H9 (cell line): ENCODE data around the gene KIF27. TPM values are rescaled to one million over a fixed set of nuclear protein-coding genes. Genes with fewer than 3 reads are reported as not detected.

Experiments used
- DNase-seq: peaks from one replicate; pipeline ENCODE4 v3.0.0-alpha.2; 2017
- H2AFZ ChIP-seq: one replicate; pipeline ENCODE4 v1.6.1; 2013; ENCODE audit warnings: mild to moderate bottlenecking, low read length, control low read depth, moderate library complexity
- H2AK5ac ChIP-seq: 2 replicates; pipeline ENCODE4 v1.6.1; 2013; ENCODE audit warnings: low read length, control low read depth, mixed read lengths; ENCODE audit not compliant: insufficient read length
- H2BK120ac ChIP-seq: one replicate; pipeline ENCODE4 v1.6.1; 2013; ENCODE audit warnings: low read depth, mild to moderate bottlenecking, low read length, control low read depth, inconsistent platforms; ENCODE audit not compliant: poor library complexity, severe bottlenecking
- H2BK12ac ChIP-seq: 2 replicates; pipeline ENCODE4 v1.6.1; 2013; ENCODE audit warnings: low read length, control low read depth, mixed read lengths, low read depth; ENCODE audit not compliant: insufficient read length
- H2BK15ac ChIP-seq: 2 replicates; pipeline ENCODE4 v1.6.1; 2013; ENCODE audit warnings: low read depth, low read length, control low read depth
- H2BK20ac ChIP-seq: one replicate; pipeline ENCODE4 v1.6.1; 2013; ENCODE audit warnings: low read depth, mild to moderate bottlenecking, low read length, control low read depth, inconsistent platforms; ENCODE audit not compliant: poor library complexity, severe bottlenecking
- H2BK5ac ChIP-seq: 2 replicates; pipeline ENCODE4 v1.6.1; 2013; ENCODE audit warnings: low read length, control low read depth, mixed read lengths; ENCODE audit not compliant: insufficient read length
- H3K14ac ChIP-seq: 2 replicates; pipeline ENCODE4 v1.6.1; 2013; ENCODE audit warnings: low read length, control low read depth; ENCODE audit not compliant: insufficient read depth
- H3K18ac ChIP-seq: 2 replicates; pipeline ENCODE4 v1.6.1; 2013; ENCODE audit warnings: low read depth, mild to moderate bottlenecking, mixed read lengths, low read length, control low read depth; ENCODE audit not compliant: insufficient read length
- H3K23ac ChIP-seq: 2 replicates; pipeline ENCODE4 v1.6.1; 2013; ENCODE audit warnings: low read length, control low read depth, mixed read lengths, low read depth; ENCODE audit not compliant: insufficient read length
- H3K23me2 ChIP-seq: 2 replicates; pipeline ENCODE4 v1.6.1; 2013; ENCODE audit warnings: low read depth, mild to moderate bottlenecking, mixed read lengths, low read length, control low read depth; ENCODE audit not compliant: insufficient read length, poor library complexity, severe bottlenecking
- H3K27ac ChIP-seq: 2 replicates; pipeline ENCODE4 v1.5.1; 2013; ENCODE audit warnings: low read length, control low read depth, mixed read lengths, low read depth; ENCODE audit not compliant: insufficient read length
- H3K27me3 ChIP-seq: 2 replicates; pipeline ENCODE4 v1.6.1; 2013; ENCODE audit warnings: low read length, control low read depth, inconsistent platforms; ENCODE audit not compliant: insufficient read depth
- H3K4ac ChIP-seq: 2 replicates; pipeline ENCODE4 v1.6.1; 2013; ENCODE audit warnings: low read depth, mild to moderate bottlenecking, control low read depth, inconsistent platforms, low read length, moderate library complexity
- H3K4me1 ChIP-seq: 2 replicates; pipeline ENCODE4 v1.6.1; 2013; ENCODE audit warnings: low read length, control low read depth, inconsistent platforms; ENCODE audit not compliant: insufficient read depth
- H3K4me2 ChIP-seq: 2 replicates; pipeline ENCODE4 v1.6.1; 2013; ENCODE audit warnings: low read length, control low read depth, mixed read lengths; ENCODE audit not compliant: insufficient read length, insufficient read depth
- H3K56ac ChIP-seq: 2 replicates; pipeline ENCODE4 v1.6.1; 2013; ENCODE audit warnings: low read depth, mild to moderate bottlenecking, mixed read lengths, low read length, control low read depth; ENCODE audit not compliant: insufficient read length
- H3K79me1 ChIP-seq: 2 replicates; pipeline ENCODE4 v1.6.1; 2013; ENCODE audit warnings: low read depth, mild to moderate bottlenecking, moderate library complexity, low read length, control low read depth, inconsistent platforms; ENCODE audit not compliant: insufficient read depth, poor library complexity, severe bottlenecking
- H3K79me2 ChIP-seq: 2 replicates; pipeline ENCODE4 v1.6.1; 2013; ENCODE audit warnings: low read length, control low read depth, inconsistent platforms; ENCODE audit not compliant: insufficient read depth
- H3K9ac ChIP-seq: 2 replicates; pipeline ENCODE4 v1.6.1; 2013; ENCODE audit warnings: low read length, control low read depth, mixed read lengths; ENCODE audit not compliant: insufficient read length; ENCODE audit errors: extremely low read depth
- H3K9me3 ChIP-seq: one replicate; pipeline ENCODE4 v1.6.1; 2013; ENCODE audit warnings: low read depth, low read length, inconsistent platforms; ENCODE audit not compliant: control insufficient read depth
- H3T11ph ChIP-seq: one replicate; pipeline ENCODE4 v1.6.1; 2013; ENCODE audit warnings: mild to moderate bottlenecking, low read length, control low read depth, inconsistent platforms
- H4K20me1 ChIP-seq: one replicate; pipeline ENCODE4 v1.6.1; 2013; ENCODE audit not compliant: control insufficient read depth, insufficient read length, insufficient read depth
- H4K5ac ChIP-seq: 2 replicates; pipeline ENCODE4 v1.6.1; 2013; ENCODE audit warnings: low read depth, mild to moderate bottlenecking, mixed read lengths, low read length, control low read depth; ENCODE audit not compliant: insufficient read length
- H4K8ac ChIP-seq: replicated peaks from 2 replicates; pipeline ENCODE4 v1.6.1; 2013; ENCODE audit warnings: low read length, control low read depth, mixed read lengths, low read depth; ENCODE audit not compliant: insufficient read length
- H4K91ac ChIP-seq: 2 replicates; pipeline ENCODE4 v1.6.1; 2013; ENCODE audit warnings: low read depth, mild to moderate bottlenecking, moderate library complexity, mixed read lengths, low read length, control low read depth; ENCODE audit not compliant: insufficient read length
- H3K27ac Mint-ChIP-seq, 3 experiments: 2 replicates in 2 of 3; 3 replicates in 1 of 3; pipeline ENCODE4 v1.8.0; 2020 to 2021; ENCODE audit warnings: mixed read lengths in 3 of 3, mild to moderate bottlenecking in 1 of 3, moderate library complexity in 1 of 3
- H3K27me3 Mint-ChIP-seq: 2 replicates; pipeline ENCODE4 v1.8.0; 2021; ENCODE audit warnings: low read depth, mild to moderate bottlenecking, moderate library complexity, mixed read lengths
- H3K36me3 Mint-ChIP-seq, 3 experiments: 2 replicates in 2 of 3; 3 replicates in 1 of 3; pipeline ENCODE4 v1.8.0; 2020 to 2021; ENCODE audit warnings: low read depth in 3 of 3, mixed read lengths in 3 of 3; ENCODE audit not compliant: insufficient read depth in 1 of 3
- H3K4me1 Mint-ChIP-seq, 2 experiments: 2 replicates each; pipeline ENCODE4 v1.8.0; 2020; ENCODE audit warnings: mixed read lengths in 2 of 2
- H3K4me3 Mint-ChIP-seq, 2 experiments: 2 replicates in 1 of 2; 3 replicates in 1 of 2; pipeline ENCODE4 v1.8.0; 2020 to 2021; ENCODE audit warnings: mild to moderate bottlenecking in 2 of 2, mixed read lengths in 2 of 2, moderate library complexity in 1 of 2
- H3K9me3 Mint-ChIP-seq, 2 experiments: 2 replicates in 1 of 2; 3 replicates in 1 of 2; pipeline ENCODE4 v1.8.0; 2020; ENCODE audit warnings: mild to moderate bottlenecking in 2 of 2, mixed read lengths in 2 of 2, moderate library complexity in 1 of 2
- WGBS: extraction: QIAGEN DNeasy Blood & Tissue Kit; methylation state at CpG from one replicate; pipeline ENCODE4 v1.1.7; 2013; ENCODE audit warnings: missing lambda C conversion rate, low lambda C conversion rate, mixed read lengths; ENCODE audit not compliant: insufficient read length; ENCODE audit errors: extremely low coverage; 5-methylcytosine and 5-hydroxymethylcytosine counted together
- total RNA-seq: library from RNA; stranded (reverse); gene quantifications from 2 replicates; pipeline ENCODE4 v1.2.1, GENCODE V29; 2021
- TF ChIP-seq, protein P1 (sequence below): fragments of 200-600 bp; sonication (generic); conservative IDR thresholded peaks from 3 replicates; pipeline ENCODE4 v1.8.0; 2021; ENCODE audit warnings: antibody characterized with exemption, mild to moderate bottlenecking

Gene KIF27
- total RNA-seq, 1 experiment from 2014 or later = 2.9 TPM

DNA sequence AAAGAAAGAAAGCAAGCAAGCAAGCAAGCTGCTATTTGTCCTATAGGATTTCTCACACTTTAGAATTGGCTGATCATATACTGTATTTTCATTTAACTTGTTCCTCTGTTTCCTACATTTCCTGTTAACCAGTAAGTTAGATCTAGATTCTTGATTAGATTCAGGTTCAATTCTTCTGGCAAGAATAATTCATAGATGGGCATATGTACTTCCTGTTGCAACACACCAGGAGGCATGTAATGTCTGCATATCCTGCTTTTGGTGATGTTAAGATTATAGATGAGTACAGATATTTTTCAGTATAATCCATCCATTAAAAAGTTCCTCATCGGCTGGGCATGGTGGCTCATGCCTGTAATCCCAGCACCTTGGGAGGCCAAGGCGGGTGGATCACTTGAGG, 10.8 kb upstream of the KIF27 start:
- Histone ChIP-seq H2BK120ac (no peak overlapping the region), H3K9me3 (no peaks in the 10 kb centered on the region), H3K23me2 (no peaks in the 10 kb centered on the region), H3K27me3 (no peaks in the 10 kb centered on the region), H4K5ac (no peak overlapping the region), H2BK15ac (no peak overlapping the region), H3K4me2 (no peak overlapping the region), H2BK5ac (no peak overlapping the region), H3K4me1 (no peaks in the 10 kb centered on the region), H4K20me1 (no peaks in the 10 kb centered on the region), H3K56ac (no peak overlapping the region), H4K91ac (no peak overlapping the region), H2AK5ac (no peak overlapping the region), H3K23ac (no peak overlapping the region), H3K79me2 (no peaks in the 10 kb centered on the region), H2BK20ac (no peak overlapping the region), H3K18ac (no peak overlapping the region), H3K27ac (no peak overlapping the region), H2AFZ (no peak overlapping the region), H3T11ph (no peak overlapping the region), H3K9ac (no peak overlapping the region), H3K79me1 (no peaks in the 10 kb centered on the region), H3K14ac (no peak overlapping the region), H3K4ac (no peak overlapping the region), H2BK12ac (no peak overlapping the region), H4K8ac (no peak overlapping the region)
- Mint-ChIP-seq H3K36me3 (no peaks in the 10 kb centered on the region), H3K27ac (no peak overlapping the region), H3K27me3 (peaks cover 1% of the 10 kb centered on the region; the same call in 1 of the 2 replicates), H3K4me3 (no peak overlapping the region), H3K4me1 (peaks cover 12 to 14% of the 10 kb centered on the region in 2 experiments), H3K9me3 (no peaks in the 10 kb centered on the region)
- TF ChIP-seq, protein P1, sequence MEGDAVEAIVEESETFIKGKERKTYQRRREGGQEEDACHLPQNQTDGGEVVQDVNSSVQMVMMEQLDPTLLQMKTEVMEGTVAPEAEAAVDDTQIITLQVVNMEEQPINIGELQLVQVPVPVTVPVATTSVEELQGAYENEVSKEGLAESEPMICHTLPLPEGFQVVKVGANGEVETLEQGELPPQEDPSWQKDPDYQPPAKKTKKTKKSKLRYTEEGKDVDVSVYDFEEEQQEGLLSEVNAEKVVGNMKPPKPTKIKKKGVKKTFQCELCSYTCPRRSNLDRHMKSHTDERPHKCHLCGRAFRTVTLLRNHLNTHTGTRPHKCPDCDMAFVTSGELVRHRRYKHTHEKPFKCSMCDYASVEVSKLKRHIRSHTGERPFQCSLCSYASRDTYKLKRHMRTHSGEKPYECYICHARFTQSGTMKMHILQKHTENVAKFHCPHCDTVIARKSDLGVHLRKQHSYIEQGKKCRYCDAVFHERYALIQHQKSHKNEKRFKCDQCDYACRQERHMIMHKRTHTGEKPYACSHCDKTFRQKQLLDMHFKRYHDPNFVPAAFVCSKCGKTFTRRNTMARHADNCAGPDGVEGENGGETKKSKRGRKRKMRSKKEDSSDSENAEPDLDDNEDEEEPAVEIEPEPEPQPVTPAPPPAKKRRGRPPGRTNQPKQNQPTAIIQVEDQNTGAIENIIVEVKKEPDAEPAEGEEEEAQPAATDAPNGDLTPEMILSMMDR = no peak
- WGBS = no CpG with 5 or more reads among the region's 2 CpGs
- no peak for DNase-seq
